ENCODE data around the gene PTPRT.

The PTPRT gene

DNA sequence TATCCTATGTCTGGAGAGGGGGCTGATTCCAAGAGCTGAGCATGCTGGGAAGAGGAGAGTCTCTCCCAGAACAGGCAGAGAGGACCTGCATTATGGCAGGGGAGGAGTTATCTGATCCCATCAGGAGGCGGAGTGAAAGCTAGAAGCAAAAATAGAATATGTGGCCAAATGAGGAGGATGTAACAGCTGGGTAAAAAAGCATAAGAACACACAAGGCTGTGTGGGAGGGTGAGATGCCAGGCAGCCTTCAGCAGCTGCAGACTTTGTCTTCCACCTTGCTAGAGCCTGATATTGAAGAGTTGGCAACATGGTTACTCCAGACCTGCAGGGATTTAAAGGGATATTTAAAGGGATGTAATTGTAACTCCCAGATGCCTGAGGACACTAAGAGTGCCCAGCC is 167.1 kb downstream of the PTPRT start:
- no peak for DNase-seq (ENCODE audit: low spot score)

GRCh38 chr20:43022081-43022480 is 167.6 kb downstream of the PTPRT start:
- no peak for DNase-seq (ENCODE audit: low spot score)

DNA sequence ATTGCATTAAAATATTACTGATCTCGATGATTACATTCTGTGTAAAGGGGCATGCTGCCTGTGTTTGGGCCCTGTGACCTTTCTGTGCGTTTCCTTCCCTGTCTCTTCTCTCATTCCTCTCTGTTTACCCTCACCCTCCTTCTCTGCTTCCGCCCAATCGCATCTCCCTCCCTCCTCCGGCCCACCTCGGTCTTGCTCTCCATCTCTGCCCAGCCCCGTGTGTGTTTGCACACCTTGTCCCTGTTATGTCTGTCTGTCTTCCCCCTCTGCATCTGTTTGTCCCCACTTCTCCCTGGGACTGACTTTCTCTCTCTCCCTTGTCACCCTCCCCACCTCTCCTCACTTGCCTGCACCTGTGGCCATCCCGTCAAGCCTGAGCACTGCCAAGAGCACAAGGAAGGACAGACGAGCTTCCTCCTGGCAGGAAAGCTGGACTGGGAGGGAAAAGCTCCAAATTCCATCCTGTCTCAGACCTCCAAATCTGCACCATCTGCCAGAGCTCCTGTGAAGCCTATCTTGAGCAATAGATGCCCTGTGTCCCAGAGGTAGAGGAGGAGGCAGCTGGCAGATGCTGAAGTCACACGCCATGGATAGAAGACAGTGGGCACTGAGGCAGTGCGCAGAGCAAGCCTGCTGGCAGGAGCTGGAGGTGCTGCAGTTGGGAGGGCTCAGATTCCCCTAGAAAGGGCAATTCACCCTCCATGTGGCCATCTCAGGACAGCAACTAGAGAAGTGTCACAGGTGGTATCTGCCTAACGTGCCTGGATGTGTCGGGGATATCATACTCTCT is 172.3 kb downstream of the PTPRT start:
- no peak for DNase-seq (ENCODE audit: low spot score)

GRCh38 chr20:43016257-43016656 is 173.4 kb downstream of the PTPRT start:
- no peak for DNase-seq (ENCODE audit: low spot score)

GRCh38 chr20:43015566-43015965 is 174.1 kb downstream of the PTPRT start:
- no peak for DNase-seq (ENCODE audit: low spot score)

- no peak for DNase-seq (ENCODE audit: low spot score)
These were observed 175.5 kb downstream of the PTPRT start for GRCh38 chr20:43014206-43014605.

GRCh38 chr20:43011491-43011890 is 178.2 kb downstream of the PTPRT start:
- DNase-seq (ENCODE audit: low spot score), result no peak

DNA sequence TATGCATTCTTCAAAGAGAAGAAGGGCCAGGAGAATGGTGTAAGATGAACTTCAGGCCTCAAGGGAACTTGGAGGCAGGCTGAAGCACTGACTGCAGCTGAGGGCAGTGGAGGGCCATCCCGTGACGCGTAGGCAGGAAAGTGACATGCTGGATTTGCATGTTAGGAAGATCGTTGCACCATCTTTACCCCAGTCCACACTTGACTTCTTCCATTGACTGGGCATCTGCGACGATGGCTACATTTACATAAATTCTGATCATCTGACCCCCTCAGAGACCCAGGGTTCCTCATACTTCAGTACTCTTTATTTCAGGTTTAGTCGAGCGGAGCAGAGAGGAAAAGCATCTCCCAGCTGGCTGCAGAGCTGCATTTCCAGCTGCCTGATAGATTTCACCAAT is 180.2 kb downstream of the PTPRT start:
- DNase-seq (ENCODE audit: low spot score), result no peak

- DNase-seq (ENCODE audit: low spot score), result no peak
These were observed 182.2 kb downstream of the PTPRT start for GRCh38 chr20:43007525-43007924.

GRCh38 chr20:43006651-43007375 is 182.9 kb downstream of the PTPRT start:
- no peak for DNase-seq (ENCODE audit: low spot score)

GRCh38 chr20:43003318-43003944 is 186.3 kb downstream of the PTPRT start:
- DNase-seq (ENCODE audit: low spot score), result no peak

DNA sequence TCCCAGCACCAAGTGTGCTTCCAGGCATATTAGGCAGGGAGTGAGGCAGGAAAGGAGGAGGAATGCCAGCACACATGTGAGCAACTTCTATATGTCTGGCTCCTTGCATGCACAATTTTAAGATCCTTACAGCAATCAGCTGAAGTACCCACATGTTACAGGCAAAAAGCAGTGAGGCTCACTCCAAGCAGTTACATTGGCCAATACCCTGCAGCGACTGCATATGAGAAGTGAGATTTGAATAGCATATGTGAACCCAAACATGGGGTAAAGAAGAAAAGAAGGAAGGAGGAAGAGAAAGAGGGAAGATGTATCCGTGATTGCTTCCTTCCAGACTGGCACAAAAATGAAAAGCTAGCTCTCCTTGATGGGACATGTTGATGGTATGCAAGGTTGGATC is 193.6 kb downstream of the PTPRT start:
- DNase-seq (ENCODE audit: low spot score), result no peak

GRCh38 chr20:42988319-42988718 is 201.4 kb downstream of the PTPRT start:
- no peak for DNase-seq (ENCODE audit: low spot score)

DNA sequence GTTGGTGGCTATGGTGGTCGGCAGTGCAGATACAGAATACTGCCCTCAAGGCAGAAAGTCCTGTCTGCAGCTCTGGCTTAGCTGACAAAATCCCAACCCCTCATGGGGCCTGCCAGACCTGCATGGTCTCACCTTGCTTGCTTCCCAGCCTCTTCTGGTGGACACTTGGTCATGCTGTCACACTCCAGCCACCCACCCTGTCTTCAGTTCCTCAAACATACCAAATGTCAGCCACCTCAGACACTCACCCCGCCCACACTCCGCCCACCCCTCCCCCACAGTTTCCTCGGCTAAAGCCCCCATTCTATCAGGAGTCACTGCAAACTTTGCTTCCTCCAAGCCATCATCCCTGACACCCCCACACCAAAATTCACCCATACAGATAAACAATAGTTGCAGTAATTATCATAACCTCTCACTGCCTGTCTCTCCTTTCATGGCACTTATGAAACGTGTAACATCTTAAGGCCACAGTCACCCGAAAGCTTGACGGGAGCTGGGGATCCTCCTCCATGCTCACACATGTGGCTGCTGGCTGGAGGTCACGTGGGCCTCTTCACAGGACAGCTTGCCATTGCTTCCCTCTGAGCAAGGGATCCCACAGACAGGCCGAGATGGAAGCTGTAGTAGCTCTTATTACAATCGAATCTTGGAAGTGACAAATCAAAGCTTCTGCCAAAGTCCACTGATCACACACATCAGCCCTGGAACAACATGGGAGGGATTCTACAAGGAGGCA is 202.2 kb downstream of the PTPRT start:
- no peak for DNase-seq (ENCODE audit: low spot score)

DNA sequence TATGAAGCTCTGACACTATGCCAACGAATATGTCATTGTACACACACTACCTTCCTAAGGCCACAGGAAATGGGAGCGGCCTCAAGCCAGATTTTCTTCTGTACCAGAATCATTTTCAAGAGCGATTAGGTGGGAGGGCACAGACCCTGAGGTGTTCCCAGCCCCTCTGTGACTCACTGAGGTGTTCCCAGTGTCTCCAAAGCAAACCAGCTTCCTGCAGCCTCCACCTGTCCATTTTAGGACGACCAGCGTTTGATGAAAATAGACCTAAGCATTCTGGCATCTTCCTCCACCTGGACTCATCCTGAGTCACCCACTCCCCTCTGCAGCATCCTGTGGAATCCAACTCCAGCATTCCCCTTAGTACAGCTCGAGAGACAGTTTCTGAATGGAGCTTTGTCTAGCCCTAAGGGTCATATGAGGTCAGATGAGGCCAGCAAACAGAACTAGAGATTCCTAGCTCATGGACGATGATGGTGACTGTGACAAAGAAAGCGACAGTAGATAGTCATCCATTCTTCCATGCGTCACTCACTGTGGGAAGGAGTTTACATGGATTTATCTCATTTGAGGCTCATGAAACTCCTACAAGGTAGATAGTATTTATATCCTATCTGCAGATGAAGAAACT is 203.4 kb downstream of the PTPRT start:
- no peak for DNase-seq (ENCODE audit: low spot score)

DNA sequence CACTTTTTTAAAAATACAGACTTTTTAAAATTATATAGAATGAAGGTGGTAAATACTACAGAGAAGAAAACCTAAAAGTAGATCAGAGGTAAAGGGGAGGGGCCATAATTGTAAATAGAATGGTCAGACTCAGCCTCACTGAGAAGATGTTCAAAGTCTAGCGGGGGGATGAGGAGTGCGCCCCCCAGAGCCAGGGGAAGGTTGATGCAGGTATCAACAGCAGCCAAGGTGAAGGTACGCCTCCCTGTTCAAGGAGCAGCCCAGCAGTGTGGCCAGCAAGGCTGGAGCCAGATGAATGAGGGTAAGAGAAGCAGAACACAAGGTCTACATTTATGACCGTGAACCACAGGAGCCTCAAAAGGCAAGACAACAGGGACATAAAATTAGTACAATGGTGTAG is 204.1 kb downstream of the PTPRT start:
- DNase-seq (ENCODE audit: low spot score), result no peak

DNA sequence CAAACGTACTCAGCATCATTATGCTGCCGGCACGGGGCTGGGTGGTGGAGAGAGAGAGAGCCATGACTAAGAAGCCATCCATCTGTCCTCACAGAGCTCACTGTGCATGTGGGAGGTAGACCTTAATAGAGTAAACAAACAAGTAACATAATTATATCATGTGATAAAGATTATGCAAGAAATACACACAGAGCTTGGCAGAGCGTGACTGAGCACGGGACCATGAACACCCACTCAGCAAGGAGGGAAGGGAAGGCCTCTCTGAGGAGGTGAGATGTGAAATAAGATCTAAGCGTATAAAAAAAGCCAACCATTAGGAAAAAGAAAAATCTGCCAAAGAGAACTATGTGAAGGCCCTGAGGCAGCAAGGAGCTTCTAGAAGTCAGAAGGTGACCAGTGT is 207.5 kb downstream of the PTPRT start:
- no peak for DNase-seq (ENCODE audit: low spot score)

DNA sequence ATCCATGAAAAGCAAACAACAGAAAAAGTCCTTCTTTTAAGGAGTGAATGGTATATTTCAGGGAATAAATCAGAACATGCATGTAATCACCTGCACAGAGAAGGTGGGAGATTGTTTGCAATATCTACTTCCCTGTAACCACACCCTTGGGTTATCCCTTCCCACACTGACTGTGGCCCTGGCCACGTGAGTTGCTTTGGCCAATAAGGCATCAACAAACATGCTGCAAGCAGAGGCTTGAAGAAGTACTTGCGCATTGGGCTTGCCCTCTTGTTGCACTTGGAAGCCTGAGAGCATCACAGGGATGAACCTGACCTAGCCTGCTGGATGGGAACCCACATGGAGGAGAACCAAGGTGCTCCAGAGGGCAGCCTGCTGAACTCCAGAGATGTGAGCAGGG is 208.5 kb downstream of the PTPRT start:
- DNase-seq (ENCODE audit: low spot score), result no peak

GRCh38 chr20:42979720-42980119 is 210.0 kb downstream of the PTPRT start:
- DNase-seq (ENCODE audit: low spot score), result no peak

- no peak for DNase-seq (ENCODE audit: low spot score)
These were observed 211.3 kb downstream of the PTPRT start for GRCh38 chr20:42978184-42978974.

GRCh38 chr20:42975974-42976373 is 213.7 kb downstream of the PTPRT start:
- DNase-seq (ENCODE audit: low spot score), result no peak

Data from germinal center (tissue), 1 donor.